Measurements from ENCODE around the gene SERPINB11.
"Not testable (repeated sequence)": the region's sequence is repeated elsewhere in the genome, so short reads cannot be mapped to it uniquely, and the experiment has no call there.

SERPINB11 gene

DNA sequence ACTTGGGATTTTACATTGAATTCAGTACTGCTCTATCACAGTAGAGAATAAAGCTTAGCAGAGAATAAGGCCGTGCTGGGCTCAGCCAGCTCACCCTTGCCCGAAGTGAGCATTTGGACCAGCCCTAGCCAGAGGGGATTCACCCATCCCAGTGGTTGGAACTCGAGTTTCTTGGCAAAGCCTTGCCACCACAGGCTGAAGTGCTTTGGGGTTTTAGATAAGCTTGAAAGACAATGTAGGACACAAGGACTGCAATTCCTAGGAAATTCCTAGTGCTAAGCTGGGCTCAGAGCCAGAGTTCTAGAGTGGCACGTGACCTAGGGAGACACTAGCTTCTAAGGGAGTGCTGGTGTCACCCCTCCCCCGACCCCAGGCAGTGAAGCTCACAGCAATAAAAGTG, 28.0 kb downstream of the SERPINB11 start:
- no peaks in the 10 kb centered on the region; the same call in 1 of the 2 replicates for H3K4me1 ChIP-seq (ENCODE audit: control insufficient read depth, insufficient read depth, low read length)
- no peak overlapping the region for H3K9ac ChIP-seq (ENCODE audit: low read length)
- H3K9me3 ChIP-seq (ENCODE audit: control insufficient read depth, insufficient read depth, low read depth, low read length), result no peaks in the 10 kb centered on the region
- no peak overlapping the region for H3K4me3 ChIP-seq (ENCODE audit: low read depth, low read length)
- no peaks in the 10 kb centered on the region for H3K36me3 ChIP-seq (ENCODE audit: control insufficient read depth, insufficient read depth, low read length)
- H3K27ac ChIP-seq (ENCODE audit: low read depth, low read length), result no peak overlapping the region
- H3K27me3 ChIP-seq (ENCODE audit: control insufficient read depth, insufficient read depth, low read length), result no peaks in the 10 kb centered on the region

DNA sequence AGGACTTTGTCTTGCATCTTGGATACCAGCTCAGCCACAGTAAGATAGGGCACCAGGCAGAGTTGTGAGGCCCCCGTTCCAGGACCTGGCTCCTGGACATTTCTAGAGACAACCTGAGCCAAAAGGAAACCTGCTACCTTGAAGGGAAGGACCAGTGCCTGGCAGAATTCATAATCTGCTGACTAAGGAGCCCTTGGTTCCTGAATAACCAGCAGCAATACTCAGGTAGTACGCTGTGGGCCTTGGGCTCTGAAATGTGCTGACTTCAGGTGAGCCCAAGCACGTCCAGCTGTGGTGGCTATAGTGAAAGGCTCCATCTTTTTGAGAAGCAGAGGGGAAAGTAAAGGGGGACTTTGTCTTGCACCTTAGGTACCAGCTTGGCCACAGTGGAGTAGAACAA, 28.5 kb downstream of the SERPINB11 start:
- Histone ChIP-seq H3K36me3 (ENCODE audit: control insufficient read depth, insufficient read depth, low read length) (no peaks in the 10 kb centered on the region), H3K4me1 (ENCODE audit: control insufficient read depth, insufficient read depth, low read length) (no peaks in the 10 kb centered on the region; the same call in 1 of the 2 replicates), H3K9ac (ENCODE audit: low read length) (no peak overlapping the region), H3K9me3 (ENCODE audit: control insufficient read depth, insufficient read depth, low read depth, low read length) (no peaks in the 10 kb centered on the region), H3K27me3 (ENCODE audit: control insufficient read depth, insufficient read depth, low read length) (no peaks in the 10 kb centered on the region), H3K27ac (ENCODE audit: low read depth, low read length) (no peak overlapping the region), H3K4me3 (ENCODE audit: low read depth, low read length) (no peak overlapping the region)

DNA sequence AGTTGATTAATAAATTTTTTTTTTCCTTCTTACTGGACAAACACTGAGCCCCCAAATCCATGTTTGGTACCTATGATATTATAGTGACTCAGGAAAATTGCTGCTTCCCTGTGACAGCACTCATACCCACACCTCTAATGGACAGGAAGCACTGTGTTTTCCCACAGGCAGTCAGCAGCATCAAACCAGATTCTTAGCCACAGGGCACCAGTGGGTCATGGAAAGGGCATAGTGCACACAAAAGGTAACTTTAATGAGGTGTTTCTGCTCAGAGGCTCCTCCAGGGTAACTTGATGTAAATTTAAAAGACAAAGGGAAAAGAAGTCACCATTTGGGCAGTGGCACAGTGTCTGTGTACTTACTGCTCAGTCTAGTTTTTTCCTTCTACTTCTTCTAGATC, 34.1 kb downstream of the SERPINB11 start:
- Histone ChIP-seq H3K27me3 (ENCODE audit: control insufficient read depth, insufficient read depth, low read length) (no peaks in the 10 kb centered on the region), H3K9me3 (ENCODE audit: control insufficient read depth, insufficient read depth, low read depth, low read length) (no peaks in the 10 kb centered on the region), H3K9ac (ENCODE audit: low read length) (no peak overlapping the region), H3K4me3 (ENCODE audit: low read depth, low read length) (no peak overlapping the region), H3K4me1 (ENCODE audit: control insufficient read depth, insufficient read depth, low read length) (no peaks in the 10 kb centered on the region), H3K27ac (ENCODE audit: low read depth, low read length) (no peak overlapping the region), H3K36me3 (ENCODE audit: control insufficient read depth, insufficient read depth, low read length) (no peaks in the 10 kb centered on the region)

DNA sequence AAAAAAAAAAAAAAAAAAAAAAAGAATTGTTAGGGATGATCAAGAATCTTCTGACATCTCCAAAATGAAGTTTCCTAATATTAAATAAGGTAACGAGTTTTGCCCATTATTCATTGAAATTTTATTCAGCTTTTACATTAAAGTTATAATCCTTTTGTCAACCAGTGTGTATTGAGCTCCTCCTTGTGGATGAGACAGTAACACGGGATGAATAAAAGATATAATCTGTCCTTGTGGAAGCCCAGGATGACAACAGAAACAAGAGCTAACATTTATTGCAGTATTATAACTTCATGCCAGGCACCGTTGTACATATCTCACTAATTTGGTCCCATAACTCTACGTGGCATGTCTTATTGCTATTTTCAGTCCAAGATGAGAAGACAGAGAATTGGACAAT, 39.0 kb downstream of the SERPINB11 start:
- Histone ChIP-seq H3K9ac (ENCODE audit: low read length) (no peak overlapping the region), H3K4me3 (ENCODE audit: low read depth, low read length) (no peak overlapping the region), H3K4me1 (ENCODE audit: control insufficient read depth, insufficient read depth, low read length) (no peaks in the 10 kb centered on the region), H3K27me3 (ENCODE audit: control insufficient read depth, insufficient read depth, low read length) (no peaks in the 10 kb centered on the region), H3K36me3 (ENCODE audit: control insufficient read depth, insufficient read depth, low read length) (no peaks in the 10 kb centered on the region), H3K27ac (ENCODE audit: low read depth, low read length) (no peak overlapping the region), H3K9me3 (ENCODE audit: control insufficient read depth, insufficient read depth, low read depth, low read length) (no peaks in the 10 kb centered on the region)

DNA sequence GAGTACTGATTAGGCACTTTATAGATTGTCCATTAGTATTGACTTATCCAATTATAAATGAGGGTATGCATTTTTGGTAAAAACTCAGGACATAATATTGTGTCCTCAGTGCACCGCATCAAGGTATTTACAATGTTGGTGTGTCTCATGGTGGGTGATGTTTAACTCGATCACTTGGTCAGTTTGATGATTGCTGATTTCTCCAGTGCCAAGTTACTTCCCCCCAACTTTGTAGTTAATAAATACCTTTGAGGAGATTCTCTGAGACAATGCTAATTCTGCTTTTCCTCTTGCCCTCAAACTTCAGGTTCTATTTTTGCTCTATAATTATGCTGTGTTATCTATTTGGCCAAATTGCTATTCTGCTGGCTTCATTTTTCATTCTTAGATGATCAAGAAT, 44.2 kb downstream of the SERPINB11 start:
- Histone ChIP-seq H3K4me1 (ENCODE audit: control insufficient read depth, insufficient read depth, low read length) (no peaks in the 10 kb centered on the region), H3K36me3 (ENCODE audit: control insufficient read depth, insufficient read depth, low read length) (no peaks in the 10 kb centered on the region), H3K27me3 (ENCODE audit: control insufficient read depth, insufficient read depth, low read length) (no peaks in the 10 kb centered on the region), H3K4me3 (ENCODE audit: low read depth, low read length) (no peak overlapping the region), H3K9me3 (ENCODE audit: control insufficient read depth, insufficient read depth, low read depth, low read length) (no peaks in the 10 kb centered on the region), H3K9ac (ENCODE audit: low read length) (no peak overlapping the region), H3K27ac (ENCODE audit: low read depth, low read length) (no peak overlapping the region)

DNA sequence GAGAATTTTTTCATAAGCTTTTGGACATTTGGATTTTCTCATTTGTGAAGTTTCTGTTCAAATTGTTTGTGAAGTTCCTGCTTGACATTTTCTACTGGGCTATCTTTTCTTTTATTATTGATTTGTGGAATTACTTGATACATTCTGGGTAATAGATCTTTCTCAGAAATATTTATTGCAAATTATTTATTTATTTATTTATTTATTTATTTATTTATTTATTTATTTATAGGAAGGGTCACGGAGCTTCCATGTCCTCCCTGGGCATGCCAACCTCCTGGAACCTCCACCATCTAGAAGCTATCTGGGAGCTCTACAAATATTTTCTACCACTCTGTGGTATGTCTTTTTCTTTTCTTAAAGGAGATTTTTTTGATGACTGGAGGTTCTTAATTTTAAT, 46.7 kb downstream of the SERPINB11 start:
- Histone ChIP-seq H3K27me3 (ENCODE audit: control insufficient read depth, insufficient read depth, low read length) (no peaks in the 10 kb centered on the region), H3K36me3 (ENCODE audit: control insufficient read depth, insufficient read depth, low read length) (no peaks in the 10 kb centered on the region), H3K4me3 (ENCODE audit: low read depth, low read length) (no peak overlapping the region), H3K4me1 (ENCODE audit: control insufficient read depth, insufficient read depth, low read length) (no peaks in the 10 kb centered on the region), H3K9me3 (ENCODE audit: control insufficient read depth, insufficient read depth, low read depth, low read length) (no peaks in the 10 kb centered on the region), H3K27ac (ENCODE audit: low read depth, low read length) (no peak overlapping the region), H3K9ac (ENCODE audit: low read length) (no peak overlapping the region)

DNA sequence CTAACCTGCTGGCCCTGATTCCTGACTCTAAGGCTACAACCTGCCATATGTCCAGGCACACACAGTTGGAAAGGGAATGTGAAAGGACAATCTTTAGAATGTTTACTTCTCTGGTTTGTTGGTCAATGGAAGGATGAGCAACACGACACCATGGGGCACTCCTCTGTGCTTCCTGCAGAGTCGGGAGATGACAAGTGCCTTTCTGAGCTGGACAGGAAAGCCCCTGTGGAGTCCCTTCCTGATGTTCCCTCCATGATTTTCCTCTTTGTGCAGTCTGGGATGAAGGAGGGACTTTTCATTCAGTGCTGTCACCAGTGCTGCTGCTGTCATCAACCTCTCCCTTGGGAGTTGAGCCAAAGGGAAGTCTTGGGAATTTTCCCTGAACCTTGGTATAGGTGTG, 49.9 kb downstream of the SERPINB11 start:
- Histone ChIP-seq H3K4me1 (ENCODE audit: control insufficient read depth, insufficient read depth, low read length) (no peaks in the 10 kb centered on the region), H3K9ac (ENCODE audit: low read length) (no peak overlapping the region), H3K36me3 (ENCODE audit: control insufficient read depth, insufficient read depth, low read length) (no peaks in the 10 kb centered on the region), H3K9me3 (ENCODE audit: control insufficient read depth, insufficient read depth, low read depth, low read length) (no peaks in the 10 kb centered on the region), H3K27ac (ENCODE audit: low read depth, low read length) (no peak overlapping the region), H3K4me3 (ENCODE audit: low read depth, low read length) (no peak overlapping the region), H3K27me3 (ENCODE audit: control insufficient read depth, insufficient read depth, low read length) (no peaks in the 10 kb centered on the region)

DNA sequence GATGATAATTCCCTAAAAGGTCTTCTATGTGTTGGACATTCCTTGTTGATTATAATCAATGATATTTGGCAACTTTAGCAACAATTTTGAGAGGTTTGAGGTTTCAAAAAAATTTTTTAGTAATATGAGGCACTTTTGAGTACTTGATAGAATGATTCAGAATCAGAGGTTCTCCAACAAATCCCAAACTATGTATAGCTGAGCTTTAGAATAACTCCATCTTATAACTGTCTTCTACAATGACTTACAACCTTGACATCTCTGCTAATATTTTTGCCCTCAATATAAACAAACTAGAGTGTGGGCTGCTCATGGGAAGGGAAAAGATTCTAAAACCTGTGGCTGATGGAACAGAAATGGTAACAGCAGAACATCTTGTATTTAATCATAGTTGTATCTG, 50.9 kb downstream of the SERPINB11 start:
- Histone ChIP-seq H3K9ac (ENCODE audit: low read length) (no peak overlapping the region), H3K4me1 (ENCODE audit: control insufficient read depth, insufficient read depth, low read length) (no peaks in the 10 kb centered on the region), H3K36me3 (ENCODE audit: control insufficient read depth, insufficient read depth, low read length) (no peaks in the 10 kb centered on the region), H3K9me3 (ENCODE audit: control insufficient read depth, insufficient read depth, low read depth, low read length) (no peaks in the 10 kb centered on the region), H3K27ac (ENCODE audit: low read depth, low read length) (no peak overlapping the region), H3K27me3 (ENCODE audit: control insufficient read depth, insufficient read depth, low read length) (no peaks in the 10 kb centered on the region), H3K4me3 (ENCODE audit: low read depth, low read length) (no peak overlapping the region)

DNA sequence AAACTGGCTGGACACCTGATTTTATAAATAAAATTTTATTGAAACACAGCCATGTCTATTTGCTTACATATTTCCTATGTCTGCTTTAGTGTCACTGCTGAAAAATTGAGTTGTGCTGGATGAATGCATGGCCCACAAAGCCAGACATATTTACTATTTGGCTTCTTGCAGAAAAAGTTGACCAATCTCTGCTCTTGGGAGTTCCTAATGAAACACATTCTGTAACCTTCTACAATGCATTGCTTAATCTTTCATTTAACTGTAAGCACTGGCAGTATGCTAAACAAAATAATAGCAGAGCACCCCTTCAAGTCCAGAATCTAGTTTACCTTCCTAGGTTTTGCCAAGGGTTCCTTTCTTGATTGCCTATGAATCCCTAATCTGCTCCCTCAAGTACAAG, 54.8 kb downstream of the SERPINB11 start:
- Histone ChIP-seq H3K4me1 (ENCODE audit: control insufficient read depth, insufficient read depth, low read length) (no peaks in the 10 kb centered on the region), H3K36me3 (ENCODE audit: control insufficient read depth, insufficient read depth, low read length) (no peaks in the 10 kb centered on the region), H3K9me3 (ENCODE audit: control insufficient read depth, insufficient read depth, low read depth, low read length) (peaks cover 17% of the 10 kb centered on the region), H3K27ac (ENCODE audit: low read depth, low read length) (no peak overlapping the region), H3K27me3 (ENCODE audit: control insufficient read depth, insufficient read depth, low read length) (no peaks in the 10 kb centered on the region), H3K4me3 (ENCODE audit: low read depth, low read length) (no peak overlapping the region), H3K9ac (ENCODE audit: low read length) (no peak overlapping the region)

DNA sequence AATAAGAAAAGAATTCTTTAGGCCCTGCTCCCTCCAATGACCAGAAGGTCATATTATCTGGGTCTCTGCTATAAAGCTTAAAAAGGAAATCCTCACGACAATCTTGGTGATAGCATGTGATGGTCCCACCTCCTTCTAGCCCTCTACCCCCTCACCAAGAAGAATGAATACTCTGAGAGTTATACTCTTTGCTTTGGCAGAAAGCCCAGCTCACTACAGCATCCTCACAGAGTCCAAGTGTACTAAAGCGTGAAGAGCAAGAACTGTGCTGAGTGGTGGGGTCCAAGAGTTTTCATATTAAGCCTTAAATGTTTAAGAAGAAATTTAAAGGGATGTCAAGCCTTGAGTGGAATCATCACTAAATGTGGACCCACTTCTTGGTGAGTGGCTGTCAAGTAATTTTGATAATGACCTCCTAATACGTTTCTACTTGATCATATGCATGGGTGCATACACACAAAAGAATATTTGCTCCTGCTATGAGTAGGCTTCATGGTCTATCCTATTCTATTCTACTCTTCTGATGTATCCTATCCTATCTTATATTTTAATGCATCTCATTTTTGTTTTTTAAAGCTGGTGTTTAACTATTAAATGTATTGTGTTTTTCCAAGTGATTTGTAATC, 56.0 kb downstream of the SERPINB11 start:
- H3K9me3 ChIP-seq (ENCODE audit: control insufficient read depth, insufficient read depth, low read depth, low read length), result peaks cover 17% of the 10 kb centered on the region
- H3K27ac ChIP-seq (ENCODE audit: low read depth, low read length), result no peak overlapping the region
- no peaks in the 10 kb centered on the region for H3K36me3 ChIP-seq (ENCODE audit: control insufficient read depth, insufficient read depth, low read length)
- H3K27me3 ChIP-seq (ENCODE audit: control insufficient read depth, insufficient read depth, low read length), result no peaks in the 10 kb centered on the region
- no peak overlapping the region for H3K9ac ChIP-seq (ENCODE audit: low read length)
- no peaks in the 10 kb centered on the region for H3K4me1 ChIP-seq (ENCODE audit: control insufficient read depth, insufficient read depth, low read length)
- no peak overlapping the region for H3K4me3 ChIP-seq (ENCODE audit: low read depth, low read length)

DNA sequence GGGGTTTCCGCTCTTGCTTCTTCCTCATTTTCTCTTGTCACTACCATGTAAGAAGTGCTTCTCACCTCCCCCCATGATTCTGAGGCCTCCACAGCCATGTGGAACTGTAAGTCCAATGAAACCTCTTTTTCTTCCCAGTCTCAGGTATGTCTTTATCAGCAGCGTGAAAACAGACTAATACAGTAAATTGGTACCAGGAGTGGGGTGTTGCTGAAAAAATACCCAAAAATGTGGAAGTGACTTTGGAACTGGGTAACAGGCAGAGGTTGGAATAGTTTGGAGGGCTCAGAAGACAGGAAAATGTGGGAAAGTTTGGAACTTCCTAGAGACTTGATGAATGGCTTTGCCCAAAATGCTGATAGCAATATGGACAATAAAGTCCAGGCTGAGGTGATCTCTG, 57.0 kb downstream of the SERPINB11 start:
- not testable (repeated sequence) for H3K27ac ChIP-seq (ENCODE audit: low read depth, low read length); H3K27me3 ChIP-seq (ENCODE audit: control insufficient read depth, insufficient read depth, low read length); H3K36me3 ChIP-seq (ENCODE audit: control insufficient read depth, insufficient read depth, low read length); H3K4me1 ChIP-seq (ENCODE audit: control insufficient read depth, insufficient read depth, low read length); H3K9ac ChIP-seq (ENCODE audit: low read length); H3K4me3 ChIP-seq (ENCODE audit: low read depth, low read length)
- peaks cover 17% of the 10 kb centered on the region for H3K9me3 ChIP-seq (ENCODE audit: control insufficient read depth, insufficient read depth, low read depth, low read length)

DNA sequence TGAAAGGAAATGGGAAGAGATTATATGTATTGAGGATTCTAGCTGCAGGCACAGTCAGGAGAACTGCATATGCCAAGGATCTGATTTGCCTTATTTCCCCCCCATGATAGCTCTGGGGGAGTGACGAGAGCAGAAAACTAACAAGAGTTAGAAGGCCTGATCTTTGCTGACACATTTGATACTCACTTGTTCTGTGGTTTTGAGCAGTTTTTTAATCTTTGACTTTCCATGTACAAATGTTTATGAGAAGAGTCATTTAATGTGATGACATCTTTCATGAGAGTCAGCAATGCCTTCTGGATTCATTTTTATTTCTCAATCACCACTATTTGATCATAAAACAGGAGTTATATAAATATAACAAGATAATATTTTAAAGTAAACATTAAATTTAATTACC, 59.8 kb downstream of the SERPINB11 start:
- Histone ChIP-seq H3K27me3 (ENCODE audit: control insufficient read depth, insufficient read depth, low read length) (no peaks in the 10 kb centered on the region), H3K9me3 (ENCODE audit: control insufficient read depth, insufficient read depth, low read depth, low read length) (peaks cover 17% of the 10 kb centered on the region), H3K4me3 (ENCODE audit: low read depth, low read length) (no peak overlapping the region), H3K36me3 (ENCODE audit: control insufficient read depth, insufficient read depth, low read length) (no peaks in the 10 kb centered on the region), H3K9ac (ENCODE audit: low read length) (no peak overlapping the region), H3K27ac (ENCODE audit: low read depth, low read length) (no peak overlapping the region), H3K4me1 (ENCODE audit: control insufficient read depth, insufficient read depth, low read length) (no peaks in the 10 kb centered on the region)

All from HUES6 (cell line).